Endothelial cell of umbilical vein (primary cell): Measurements from ENCODE around the gene TNNT3. TPM values are rescaled to one million over a fixed set of nuclear protein-coding genes. Genes with fewer than 3 reads are reported as not detected.

Source experiments
- BruUV-seq: library from RNA; stranded (reverse); fragments of 400-500 nt; replicated peaks from 2 replicates; lab custom pipeline; 2021; lab: Mats Ljungman, UMichigan
- CTCF ChIA-PET: fragments of 300-600, 350-600 bp; sonication (Branson Sonifier 250); formaldehyde crosslinking; loops from one replicate; lab custom pipeline; 2021; ENCODE audit warnings: antibody characterized with exemption, inconsistent platforms; lab: Charles Lee
- POLR2A ChIA-PET: fragments of 300-600, 350-600 bp; sonication (Branson Sonifier 250); formaldehyde crosslinking; loops from one replicate; lab custom pipeline; 2021; ENCODE audit warnings: antibody characterized with exemption, inconsistent platforms; lab: Charles Lee
- DNase-seq: peaks from one replicate; pipeline ENCODE4 v3.0.0-alpha.2; 2011; ENCODE audit warnings: low read depth, low spot score
- FAIRE-seq: peaks from 2 replicates; lab custom pipeline; 2011; peaks lifted over from hg19 to GRCh38; lab: Jason Lieb, UNC
- H2AFZ ChIP-seq: 2 replicates; pipeline ENCODE4 v1.6.0; 2012; ENCODE audit warnings: low read depth, low read length, control low read depth, inconsistent platforms
- H3K27ac ChIP-seq: 2 replicates; pipeline ENCODE4 v1.5.1; 2011; ENCODE audit warnings: low read depth, mild to moderate bottlenecking, control low read depth, low read length, moderate library complexity; ENCODE audit not compliant: insufficient read depth
- H3K27me3 ChIP-seq, 2 experiments: 2 replicates each; pipeline versions ENCODE4 v1.6.0 to v1.6.1; 2011; ENCODE audit warnings: low read length in 2 of 2, mixed read lengths in 1 of 2; ENCODE audit not compliant: control insufficient read depth in 2 of 2, insufficient read depth in 2 of 2
- H3K36me3 ChIP-seq, 2 experiments: 2 replicates in 1 of 2; 3 replicates in 1 of 2; pipeline ENCODE4 v1.5.1; 2011; ENCODE audit warnings: low read length in 2 of 2, mild to moderate bottlenecking in 1 of 2, moderate library complexity in 1 of 2; ENCODE audit not compliant: control insufficient read depth in 2 of 2, insufficient read depth in 2 of 2; ENCODE audit errors: extremely low read depth in 1 of 2
- H3K4me1 ChIP-seq: 3 replicates; pipeline ENCODE4 v1.5.1; 2011; ENCODE audit warnings: mild to moderate bottlenecking, low read length; ENCODE audit not compliant: control insufficient read depth, insufficient read depth; ENCODE audit errors: extremely low read depth
- H3K4me2 ChIP-seq: 2 replicates; pipeline ENCODE4 v1.6.1; 2011; ENCODE audit warnings: low read length, control low read depth, mixed read lengths; ENCODE audit not compliant: insufficient read depth
- H3K4me3 ChIP-seq, 3 experiments: fragments of 200-600 bp in 1 of 3; sonication (generic), shearing (Covaris generic) in 1 of 3; replicated peaks in 1 of 3; 2 replicates each; pipeline ENCODE4 v1.5.1; 2011 to 2016; ENCODE audit warnings: control low read depth in 3 of 3, low read length in 3 of 3, mild to moderate bottlenecking in 2 of 3, inconsistent platforms in 1 of 3, low read depth in 1 of 3, moderate library complexity in 1 of 3; ENCODE audit not compliant: insufficient read depth in 1 of 3
- H3K79me2 ChIP-seq: 2 replicates; pipeline ENCODE4 v1.6.0; 2012; ENCODE audit warnings: low read length, inconsistent platforms; ENCODE audit not compliant: control insufficient read depth, insufficient read depth
- H3K9ac ChIP-seq: replicated peaks from 2 replicates; pipeline ENCODE3; 2011; ENCODE audit warnings: low read length, control low read depth; ENCODE audit not compliant: insufficient read depth; ENCODE audit errors: extremely low read depth
- H3K9me1 ChIP-seq: replicated peaks from 3 replicates; pipeline ENCODE4 v1.6.0; 2011; ENCODE audit warnings: mild to moderate bottlenecking, low read length; ENCODE audit not compliant: control insufficient read depth, insufficient read depth; ENCODE audit errors: extremely low read depth
- H3K9me3 ChIP-seq: replicated peaks from 2 replicates; pipeline ENCODE4 v1.5.1; 2012; ENCODE audit warnings: low read length, inconsistent platforms; ENCODE audit not compliant: control insufficient read depth, insufficient read depth
- H4K20me1 ChIP-seq: replicated peaks from 2 replicates; pipeline ENCODE3; 2011; ENCODE audit warnings: mild to moderate bottlenecking, low read length; ENCODE audit not compliant: control insufficient read depth, insufficient read depth; ENCODE audit errors: extremely low read depth
- EZH2 ChIP-seq: IDR thresholded peaks from 2 replicates; pipeline ENCODE4 v1.6.1; 2012; ENCODE audit warnings: borderline replicate concordance, low read depth, mild to moderate bottlenecking, moderate library complexity, low read length, inconsistent platforms; ENCODE audit not compliant: severe bottlenecking
- FOS ChIP-seq: IDR thresholded peaks from 2 replicates; pipeline ENCODE4 v1.6.1; 2011; ENCODE audit warnings: mild to moderate bottlenecking, low read length, moderate library complexity, borderline replicate concordance; ENCODE audit not compliant: insufficient read depth
- GATA2 ChIP-seq: IDR thresholded peaks from 2 replicates; pipeline ENCODE4 v1.7.0; 2011; ENCODE audit warnings: low read depth, mild to moderate bottlenecking, moderate library complexity, mixed read lengths, low read length; ENCODE audit not compliant: insufficient read length, insufficient read depth
- JUN ChIP-seq: IDR thresholded peaks from 2 replicates; pipeline ENCODE4 v1.6.1; 2011; ENCODE audit warnings: borderline replicate concordance, low read depth; ENCODE audit not compliant: insufficient read length, insufficient read depth
- MYC ChIP-seq: IDR thresholded peaks from one replicate; pipeline ENCODE4 v1.6.1; 2011; ENCODE audit warnings: mild to moderate bottlenecking, low read depth, low read length
- POLR2A ChIP-seq: IDR thresholded peaks from 2 replicates; pipeline ENCODE4 v1.6.1; 2012; ENCODE audit warnings: low read depth, mild to moderate bottlenecking, control low read depth, low read length
- POLR2AphosphoS5 ChIP-seq: IDR thresholded peaks from 2 replicates; pipeline ENCODE4 v1.6.1; 2012; ENCODE audit warnings: low read depth, mild to moderate bottlenecking, control low read depth, low read length, moderate library complexity; ENCODE audit not compliant: insufficient read depth
- dilution Hi-C: fragments of 300-500 bp; cut with MboI; formaldehyde crosslinking; loops from one replicate; pipeline ENCODE4 v1.15.0; 2019; ENCODE audit warnings: low sequenced_read_pairs; ENCODE audit not compliant: extremely low pct_ligation_motif_present
- intact Hi-C: fragments of 100-400 bp; cut with micrococcal nuclease; formaldehyde crosslinking; loops from one replicate; pipeline ENCODE4 v1.10.0; 2022
- polyA plus RNA-seq, 4 experiments: library from polyadenylated mRNA; depleted of rRNA in 3 of 4; stranded (reverse) in 3 of 4; unstranded in 1 of 4; fragments of >200 nt; gene quantifications; 2 replicates each; pipeline versions ENCODE4 v1.2.1 to v1.2.3, GENCODE V29; 2011 to 2012; ENCODE audit warnings: missing spikeins in 1 of 4
- total RNA-seq: library from RNA; stranded (reverse); gene quantifications from 2 replicates; pipeline ENCODE4 v1.2.3, GENCODE V29; 2021
- TF ChIP-seq, protein P1 (sequence below), 2 donors: IDR thresholded peaks; 1 replicate in 1 of 2; 2 replicates in 1 of 2; pipeline ENCODE4 v1.5.1; 2011; ENCODE audit warnings: low read length in 2 of 2, mild to moderate bottlenecking in 2 of 2, moderate library complexity in 2 of 2, control low read depth in 1 of 2, inconsistent platforms in 1 of 2, low read depth in 1 of 2; ENCODE audit not compliant: insufficient read depth in 1 of 2; ENCODE audit errors: extremely low read depth in 1 of 2
- TF ChIP-seq, protein P2 (sequence below): IDR thresholded peaks from 2 replicates; pipeline ENCODE4 v1.6.1; 2011; ENCODE audit not compliant: insufficient read depth, insufficient read length

Gene TNNT3
- total and polyA plus RNA-seq, 2 donors (not counting 3 experiments of a cell fraction or from before 2014, with no cell fraction given): not detected

GRCh38 chr11:1879342-1879940 is 40.1 kb upstream of the TNNT3 start:
- FAIRE-seq (no peak), DNase-seq (no peak)
- CTCF ChIA-PET: interaction anchor here (0.9 to 4.9 kb wide), 2 partner anchors 227 to 272 kb away, joined by 3 to 53 read pairs; no protein-coding TSS in a partner anchor
- H4K20me1 ChIP-seq: no peaks in the 10 kb centered on the region
- H3K4me2 ChIP-seq: no peak overlapping the region
- POLR2A ChIA-PET: no interaction called here
- no peaks in the 10 kb centered on the region for H3K36me3 ChIP-seq
- intact Hi-C loops: no loop called here
- H3K79me2 ChIP-seq: no peaks in the 10 kb centered on the region
- dilution Hi-C loops: no loop called here
- no peak overlapping the region for H3K27ac ChIP-seq
- H3K4me1 ChIP-seq: no peaks in the 10 kb centered on the region
- no peaks in the 10 kb centered on the region for H3K27me3 ChIP-seq
- H3K9ac ChIP-seq: no peak overlapping the region
- no peak overlapping the region for H2AFZ ChIP-seq
- H3K9me1 ChIP-seq: no peaks in the 10 kb centered on the region
- no peak overlapping the region for H3K4me3 ChIP-seq
- TF ChIP-seq POLR2AphosphoS5 (no peak), POLR2A (no peak), JUN (no peak), MYC (no peak), EZH2 (no peak), GATA2 (no peak), FOS (no peak)
- TF ChIP-seq, protein P1, sequence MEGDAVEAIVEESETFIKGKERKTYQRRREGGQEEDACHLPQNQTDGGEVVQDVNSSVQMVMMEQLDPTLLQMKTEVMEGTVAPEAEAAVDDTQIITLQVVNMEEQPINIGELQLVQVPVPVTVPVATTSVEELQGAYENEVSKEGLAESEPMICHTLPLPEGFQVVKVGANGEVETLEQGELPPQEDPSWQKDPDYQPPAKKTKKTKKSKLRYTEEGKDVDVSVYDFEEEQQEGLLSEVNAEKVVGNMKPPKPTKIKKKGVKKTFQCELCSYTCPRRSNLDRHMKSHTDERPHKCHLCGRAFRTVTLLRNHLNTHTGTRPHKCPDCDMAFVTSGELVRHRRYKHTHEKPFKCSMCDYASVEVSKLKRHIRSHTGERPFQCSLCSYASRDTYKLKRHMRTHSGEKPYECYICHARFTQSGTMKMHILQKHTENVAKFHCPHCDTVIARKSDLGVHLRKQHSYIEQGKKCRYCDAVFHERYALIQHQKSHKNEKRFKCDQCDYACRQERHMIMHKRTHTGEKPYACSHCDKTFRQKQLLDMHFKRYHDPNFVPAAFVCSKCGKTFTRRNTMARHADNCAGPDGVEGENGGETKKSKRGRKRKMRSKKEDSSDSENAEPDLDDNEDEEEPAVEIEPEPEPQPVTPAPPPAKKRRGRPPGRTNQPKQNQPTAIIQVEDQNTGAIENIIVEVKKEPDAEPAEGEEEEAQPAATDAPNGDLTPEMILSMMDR (IDR thresholded peaks at IDR 0.05; ENCODE audit: extremely low read depth in 1 of 2, insufficient read depth in 1 of 2, low read depth in 1 of 2, low read length in 2 of 2): no peak
- TF ChIP-seq, protein P2, sequence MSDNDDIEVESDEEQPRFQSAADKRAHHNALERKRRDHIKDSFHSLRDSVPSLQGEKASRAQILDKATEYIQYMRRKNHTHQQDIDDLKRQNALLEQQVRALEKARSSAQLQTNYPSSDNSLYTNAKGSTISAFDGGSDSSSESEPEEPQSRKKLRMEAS: no peak
- H3K9me3 ChIP-seq: no peaks in the 10 kb centered on the region
- BruUV-seq: no TSS peak
